HUDEP-2 (cell line): ENCODE results near the gene WNT3A.

Experiments
- DNase-seq, 76 experiments: peaks; one replicate each; lab custom pipeline; 2025; ENCODE audit not compliant: unreplicated experiment in 76 of 76; lab: John Stamatoyannopoulos, UW

WNT3A gene

DNA sequence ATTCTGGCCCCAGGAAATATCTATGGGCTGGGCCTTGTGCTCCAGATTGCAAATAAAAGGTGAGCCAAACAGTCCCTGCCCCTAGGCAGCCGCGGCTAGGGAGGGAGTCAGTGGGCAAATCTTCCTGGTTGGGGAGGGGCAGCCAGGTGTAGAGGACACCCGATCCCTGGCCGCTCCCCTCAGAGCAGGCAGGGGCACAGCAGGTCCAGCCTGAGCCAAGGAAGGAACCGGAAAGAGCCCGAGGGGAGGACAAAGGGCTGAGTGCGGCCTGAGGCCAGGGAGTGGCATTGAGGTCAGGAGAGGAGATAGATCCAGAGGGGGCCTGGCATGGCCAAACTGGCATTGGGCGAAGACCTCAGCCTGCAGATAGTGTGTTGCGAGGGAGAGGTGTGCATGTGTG is 39.1 kb downstream of the WNT3A start:
- DNase-seq, result no peak

GRCh38 chr1:228046421-228047182 is 39.8 kb downstream of the WNT3A start:
- no peak for DNase-seq

DNA sequence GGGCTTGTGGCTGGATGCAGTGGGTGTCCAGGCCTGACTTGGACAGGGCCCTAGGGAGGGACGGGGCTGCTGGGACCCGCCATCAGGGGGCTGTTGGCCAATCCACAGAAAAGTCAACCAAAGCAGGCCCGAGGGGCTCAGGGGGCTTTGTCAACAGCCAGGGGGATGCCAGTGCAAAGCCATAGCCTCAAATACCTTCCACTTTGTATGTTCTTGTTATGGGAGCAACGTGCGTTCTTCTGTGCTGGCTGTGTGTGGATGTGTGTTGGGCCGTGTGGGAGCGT is 40.3 kb downstream of the WNT3A start:
- no peak for DNase-seq

DNA sequence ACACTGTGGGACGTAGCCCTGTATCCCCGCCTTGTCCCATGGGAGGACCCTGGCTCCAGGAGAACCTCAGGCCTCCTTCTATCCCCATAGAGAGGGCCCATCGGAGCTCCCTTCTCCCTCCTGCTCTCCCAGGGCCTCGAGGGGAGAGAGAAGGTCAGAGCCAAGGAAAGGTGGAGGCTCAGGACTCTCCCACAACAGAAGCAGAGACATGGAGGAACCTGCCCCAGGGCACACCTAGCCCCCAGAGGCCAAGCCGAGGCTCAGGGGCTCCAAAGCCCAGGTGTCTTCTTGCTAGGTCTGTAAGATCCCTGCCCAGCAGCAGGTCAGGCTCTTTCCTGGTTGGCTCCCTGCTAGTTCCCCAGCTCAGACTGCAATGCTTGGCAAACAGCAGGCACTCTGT is 41.3 kb downstream of the WNT3A start:
- DNase-seq, result no peak

- no peak for DNase-seq
These were observed 42.0 kb downstream of the WNT3A start for GRCh38 chr1:228048659-228049298.

GRCh38 chr1:228050571-228051231 is 43.9 kb downstream of the WNT3A start:
- no peak for DNase-seq

DNA sequence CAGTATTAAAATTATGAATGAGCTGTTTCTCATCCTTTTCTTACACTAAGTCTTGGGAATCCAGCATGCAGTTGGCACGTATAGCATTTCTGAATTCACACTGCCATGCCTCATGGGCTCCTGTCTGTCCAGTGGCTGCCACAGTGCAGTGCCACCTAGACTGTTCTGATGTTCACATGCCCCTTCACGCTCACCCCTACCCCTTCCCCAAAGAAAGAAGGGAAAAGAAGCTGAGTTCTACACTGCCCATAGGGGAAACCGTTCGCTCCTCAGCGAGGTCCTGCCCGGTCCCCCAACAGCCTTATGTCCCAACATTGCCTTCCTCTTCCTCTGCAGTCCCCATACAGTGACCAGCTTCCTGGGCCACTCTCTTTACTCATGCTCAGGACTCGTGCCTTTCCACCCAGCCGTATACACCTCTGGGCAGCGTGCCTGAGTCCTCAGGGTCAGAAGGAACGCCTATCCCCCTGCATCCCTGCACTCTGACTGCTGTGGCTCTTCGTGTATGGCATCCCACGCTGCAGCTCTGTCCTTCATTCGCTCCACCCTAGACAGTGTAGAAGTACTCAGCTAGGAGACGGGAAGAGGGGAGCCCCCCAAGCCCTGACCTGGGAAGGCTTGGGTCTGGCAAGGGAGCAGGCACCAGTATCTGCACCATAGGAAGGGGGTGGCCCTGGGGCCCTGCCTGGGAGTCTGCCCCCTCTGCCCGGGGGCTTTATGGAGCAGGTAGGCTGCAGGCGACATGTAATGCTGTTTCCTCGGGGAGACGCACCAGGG is 51.6 kb downstream of the WNT3A start:
- DNase-seq, result no peak

- no peak for DNase-seq
These were observed 52.3 kb downstream of the WNT3A start for GRCh38 chr1:228058949-228059633.

DNA sequence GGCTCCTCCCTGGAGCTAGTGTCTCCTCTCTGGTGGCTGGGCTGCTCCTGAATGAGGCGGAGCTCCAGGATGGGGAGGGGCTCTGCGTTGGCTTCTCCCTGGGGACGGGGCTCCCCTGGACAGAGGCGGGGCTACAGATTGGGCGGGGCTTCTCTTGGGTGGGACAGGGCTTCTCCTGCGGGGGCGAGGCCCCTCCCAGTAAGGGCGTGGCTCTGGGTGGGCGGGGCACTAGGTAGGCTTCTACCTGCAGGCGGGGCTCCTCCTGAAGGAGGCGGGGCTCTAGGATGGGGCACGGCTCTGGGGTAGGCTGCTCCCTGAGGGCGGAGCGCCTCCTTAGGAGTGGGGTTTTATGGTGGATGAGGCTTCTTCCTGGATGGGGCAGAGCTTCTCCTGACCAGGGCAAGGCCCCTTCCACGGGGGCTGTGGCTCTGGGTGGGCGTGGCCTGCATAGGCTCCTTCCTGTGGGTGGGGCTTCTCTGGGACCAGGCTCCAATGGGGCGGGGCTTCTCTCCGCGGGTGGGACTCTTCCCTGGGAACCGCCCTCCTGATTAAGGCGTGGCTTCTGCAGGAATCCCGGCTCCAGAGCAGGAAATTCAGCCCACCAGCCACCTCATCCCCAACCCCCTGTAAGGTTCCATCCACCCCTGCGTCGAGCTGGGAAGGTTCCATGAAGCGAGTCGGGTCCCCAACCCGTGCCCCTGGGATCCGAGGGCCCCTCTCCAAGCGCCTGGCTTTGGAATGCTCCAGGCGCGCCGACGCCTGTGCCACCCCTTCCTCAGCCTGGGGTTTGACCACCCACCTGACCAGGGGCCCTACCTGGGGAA is 53.0 kb downstream of the WNT3A start:
- DNase-seq, result peak in 30 of 76 experiments; percentile 10 to 53 (median 31)

DNA sequence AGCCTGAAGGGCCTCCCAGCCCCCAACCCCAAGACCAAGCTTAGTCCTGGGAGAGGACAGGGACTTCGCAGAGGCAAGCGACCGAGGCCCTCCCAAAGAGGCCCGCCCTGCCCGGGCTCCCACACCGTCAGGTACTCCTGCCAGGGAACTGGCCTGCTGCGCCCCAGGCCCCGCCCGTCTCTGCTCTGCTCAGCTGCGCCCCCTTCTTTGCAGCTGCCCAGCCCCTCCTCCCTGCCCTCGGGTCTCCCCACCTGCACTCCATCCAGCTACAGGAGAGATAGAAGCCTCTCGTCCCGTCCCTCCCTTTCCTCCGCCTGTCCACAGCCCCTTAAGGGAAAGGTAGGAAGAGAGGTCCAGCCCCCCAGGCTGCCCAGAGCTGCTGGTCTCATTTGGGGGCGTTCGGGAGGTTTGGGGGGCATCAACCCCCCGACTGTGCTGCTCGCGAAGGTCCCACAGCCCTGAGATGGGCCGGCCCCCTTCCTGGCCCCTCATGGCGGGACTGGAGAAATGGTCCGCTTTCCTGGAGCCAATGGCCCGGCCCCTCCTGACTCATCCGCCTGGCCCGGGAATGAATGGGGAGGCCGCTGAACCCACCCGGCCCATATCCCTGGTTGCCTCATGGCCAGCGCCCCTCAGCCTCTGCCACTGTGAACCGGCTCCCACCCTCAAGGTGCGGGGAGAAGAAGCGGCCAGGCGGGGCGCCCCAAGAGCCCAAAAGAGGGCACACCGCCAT is 53.8 kb downstream of the WNT3A start:
- DNase-seq, result no peak

- DNase-seq, result no peak
These were observed 54.8 kb downstream of the WNT3A start for GRCh38 chr1:228061411-228062084.

DNA sequence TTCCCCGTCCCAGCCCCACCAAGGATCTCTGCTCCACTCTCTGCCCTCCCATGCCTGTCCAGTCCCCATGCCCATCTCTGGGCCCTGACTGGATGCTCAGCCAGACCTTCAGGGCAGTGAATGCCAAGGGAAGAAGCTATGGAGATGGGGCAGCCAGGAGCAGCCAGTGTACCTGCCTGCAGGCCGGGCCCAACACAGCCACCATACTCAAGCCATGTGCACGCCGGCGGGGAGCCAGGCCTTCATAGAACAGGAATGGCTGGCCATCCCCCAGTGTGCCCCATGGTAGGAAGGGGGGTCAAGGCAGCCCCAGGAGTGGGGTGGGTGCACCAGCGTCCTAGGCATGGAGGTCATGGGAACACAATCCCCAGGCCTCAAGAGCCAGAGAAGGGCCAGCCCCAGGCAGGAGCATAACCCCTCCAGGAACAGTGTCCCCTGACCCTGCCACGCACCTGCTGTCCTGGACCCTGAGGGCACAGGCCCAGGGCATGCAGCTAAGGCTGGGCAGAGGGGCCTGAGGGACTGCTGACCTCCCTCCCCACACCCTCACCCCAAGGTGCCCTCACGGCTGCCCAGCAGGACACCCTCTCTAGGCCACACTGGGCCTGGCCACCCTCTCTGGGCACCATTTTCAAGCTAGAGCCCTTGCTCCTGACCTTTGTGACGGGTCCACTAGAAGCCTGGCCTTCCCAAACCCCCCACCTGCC is 55.4 kb downstream of the WNT3A start:
- DNase-seq, result no peak

- peak in 1 of 76 experiments; percentile 3 for DNase-seq
These were observed 56.0 kb downstream of the WNT3A start for GRCh38 chr1:228062812-228063211.

- no peak for DNase-seq
These were observed 56.7 kb downstream of the WNT3A start for GRCh38 chr1:228063251-228064191.

DNA sequence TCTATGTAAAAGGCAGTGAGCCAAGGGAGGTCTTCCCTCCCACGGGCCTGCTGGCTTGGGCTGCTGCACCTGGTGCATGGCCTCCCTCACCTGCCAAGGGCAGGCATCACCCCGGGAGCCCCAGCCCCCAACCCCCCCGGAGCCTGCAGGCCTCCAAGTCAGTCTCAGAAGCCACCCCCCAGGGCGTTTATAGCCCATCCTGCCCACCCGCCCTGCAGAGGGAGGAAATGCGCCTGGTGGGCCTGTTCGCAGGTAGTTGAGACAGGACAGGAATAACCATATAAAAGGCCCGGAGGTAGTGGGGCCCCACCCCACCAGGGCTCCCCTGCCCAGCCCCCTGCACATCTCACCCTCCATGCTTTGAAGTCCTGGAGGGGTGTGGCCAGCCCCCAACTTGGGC is 57.5 kb downstream of the WNT3A start:
- DNase-seq, result no peak

DNA sequence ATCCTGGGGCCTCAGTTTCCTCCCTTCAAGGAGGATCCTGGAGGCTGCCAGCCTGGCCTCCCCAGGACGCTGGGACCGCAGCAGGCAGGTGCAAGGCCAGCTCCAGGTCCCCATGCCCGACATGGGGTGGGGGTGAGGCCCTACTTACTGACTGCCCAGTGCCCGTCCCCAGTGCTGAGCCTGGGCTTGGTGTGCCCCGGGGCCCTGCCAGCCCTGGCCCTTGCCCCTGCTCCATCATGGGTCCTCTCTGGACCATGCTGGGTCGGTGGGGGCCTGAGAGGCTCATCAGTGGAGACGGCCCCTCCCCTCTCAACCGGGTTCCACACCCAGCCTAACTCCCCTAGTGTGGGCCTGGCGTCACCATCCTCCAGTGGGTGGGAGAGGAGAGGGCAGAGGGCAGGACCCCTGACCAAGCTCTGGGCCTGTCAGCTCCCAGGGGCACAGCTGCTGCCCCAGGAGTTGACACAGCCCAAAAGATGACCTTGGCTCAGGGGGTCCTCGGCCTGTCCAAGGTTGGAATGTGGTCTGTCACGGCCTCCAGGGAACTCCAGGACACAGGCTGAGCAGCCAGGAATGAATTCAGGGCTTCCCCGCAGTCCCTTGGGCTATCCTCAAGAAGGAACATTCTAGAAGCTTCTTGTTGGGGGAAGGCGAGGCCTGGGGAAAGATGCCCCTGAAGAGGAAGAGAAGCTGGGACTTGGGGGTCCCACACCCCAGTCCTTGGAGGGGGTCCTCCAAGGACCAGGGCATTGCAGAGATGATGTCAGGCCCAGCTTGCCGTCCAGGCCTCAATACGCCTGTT is 58.1 kb downstream of the WNT3A start:
- DNase-seq, result no peak
